Germinal center (tissue), 1 donor: ENCODE measurements around the gene COL13A1.

Experiments
- DNase-seq: peaks from one replicate; pipeline ENCODE4 v3.0.0; 2012; ENCODE audit warnings: mixed read lengths, low spot score

COL13A1 gene

GRCh38 chr10:69819716-69820506 is 18.2 kb downstream of the COL13A1 start:
- no peak for DNase-seq

DNA sequence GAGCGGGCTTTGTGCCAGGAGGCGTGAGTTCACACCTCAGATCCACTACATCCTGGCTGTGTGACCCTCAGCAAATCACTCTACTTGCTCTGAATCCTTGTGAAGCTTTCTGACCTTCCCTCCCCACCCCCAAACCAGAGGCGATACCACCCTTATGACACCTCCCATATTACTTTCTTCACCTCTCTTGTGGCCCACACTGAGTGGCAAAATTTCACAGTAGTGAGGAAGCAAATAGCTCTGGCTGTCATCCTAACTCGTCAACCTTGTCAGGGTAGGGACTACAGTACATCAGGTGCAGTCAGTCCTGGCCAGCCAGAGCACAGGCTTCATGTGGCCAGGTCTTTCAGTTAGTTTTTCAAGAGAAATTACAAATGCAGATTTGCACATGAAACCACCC is 19.1 kb downstream of the COL13A1 start:
- DNase-seq: no peak

DNA sequence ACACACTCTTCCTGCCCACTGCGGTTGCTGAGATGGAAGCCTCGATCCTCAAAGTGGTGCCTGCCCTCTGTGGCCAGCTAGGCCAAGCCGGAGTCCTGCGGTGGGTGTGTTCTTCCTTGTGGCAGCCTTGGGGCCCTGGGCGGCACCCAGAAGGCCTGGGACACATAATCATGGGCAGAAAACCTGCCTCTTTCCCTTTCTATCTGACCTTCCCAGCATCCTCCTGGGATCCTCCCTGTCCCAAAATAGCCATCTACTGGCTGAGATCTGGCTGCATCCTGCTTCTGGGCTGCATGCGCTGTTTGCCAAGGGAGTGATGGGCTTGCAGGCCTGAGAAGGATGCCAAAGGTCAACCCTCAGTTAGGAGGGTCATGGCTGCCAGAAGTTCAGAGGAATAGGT is 23.9 kb downstream of the COL13A1 start:
- no peak for DNase-seq

DNA sequence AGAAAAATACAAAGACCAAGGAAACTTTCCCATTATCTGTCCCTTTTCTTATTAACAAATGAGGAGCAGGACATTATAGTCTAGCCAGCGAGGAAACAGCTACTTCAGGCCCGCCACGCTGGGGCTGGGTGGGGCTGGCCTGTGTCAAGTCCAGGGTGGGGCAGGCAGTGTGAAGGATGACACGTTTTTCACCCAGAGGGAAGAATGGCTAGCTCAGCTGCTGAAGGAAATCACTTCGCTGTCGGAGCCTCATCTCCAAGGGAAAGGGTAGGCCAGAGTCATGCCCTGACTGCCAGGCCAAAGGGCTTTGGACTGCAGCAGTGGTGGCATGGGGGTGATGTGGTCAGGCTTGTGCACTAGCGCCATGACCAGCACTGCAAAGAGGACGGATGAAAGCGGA is 24.4 kb downstream of the COL13A1 start:
- no peak for DNase-seq

- no peak for DNase-seq
Measured at GRCh38 chr10:69826789-69827554, 25.3 kb downstream of the COL13A1 start.

DNA sequence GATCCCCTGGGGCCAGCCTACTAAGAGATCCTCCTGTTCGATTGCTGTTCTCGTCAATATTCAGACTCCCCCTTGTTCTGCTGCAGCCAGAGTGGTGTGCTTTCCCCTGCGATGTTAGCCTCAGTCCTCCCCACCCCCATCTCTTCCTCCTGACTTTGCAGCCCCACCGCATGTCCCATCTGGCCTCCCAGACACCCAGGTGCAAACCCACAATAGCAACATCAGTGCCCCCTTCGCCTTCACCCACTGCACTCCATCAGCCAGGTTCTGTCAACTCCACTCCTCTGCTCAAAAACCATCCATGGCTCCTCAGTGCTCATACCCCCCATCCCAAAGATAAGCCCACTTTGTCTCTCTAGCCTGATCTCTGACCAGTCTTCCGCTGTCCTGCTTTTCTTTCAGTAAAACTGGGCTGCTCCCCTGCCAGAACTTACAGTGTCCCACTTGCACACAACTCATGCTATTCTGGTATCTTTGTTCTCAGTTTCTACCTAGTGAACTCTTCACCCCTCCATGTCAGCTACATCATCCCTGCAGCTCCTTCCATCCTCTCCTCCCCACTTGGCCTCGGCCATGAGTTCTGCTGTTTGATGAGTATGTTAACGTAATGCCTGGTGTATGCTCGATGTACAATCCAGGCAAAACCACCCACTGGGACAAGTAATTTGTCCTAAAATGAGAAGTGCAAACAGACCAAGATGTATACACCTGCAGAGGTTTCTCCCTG is 26.6 kb downstream of the COL13A1 start:
- no peak for DNase-seq

- DNase-seq: no peak
Measured at GRCh38 chr10:69829775-69830174, 28.1 kb downstream of the COL13A1 start.

DNA sequence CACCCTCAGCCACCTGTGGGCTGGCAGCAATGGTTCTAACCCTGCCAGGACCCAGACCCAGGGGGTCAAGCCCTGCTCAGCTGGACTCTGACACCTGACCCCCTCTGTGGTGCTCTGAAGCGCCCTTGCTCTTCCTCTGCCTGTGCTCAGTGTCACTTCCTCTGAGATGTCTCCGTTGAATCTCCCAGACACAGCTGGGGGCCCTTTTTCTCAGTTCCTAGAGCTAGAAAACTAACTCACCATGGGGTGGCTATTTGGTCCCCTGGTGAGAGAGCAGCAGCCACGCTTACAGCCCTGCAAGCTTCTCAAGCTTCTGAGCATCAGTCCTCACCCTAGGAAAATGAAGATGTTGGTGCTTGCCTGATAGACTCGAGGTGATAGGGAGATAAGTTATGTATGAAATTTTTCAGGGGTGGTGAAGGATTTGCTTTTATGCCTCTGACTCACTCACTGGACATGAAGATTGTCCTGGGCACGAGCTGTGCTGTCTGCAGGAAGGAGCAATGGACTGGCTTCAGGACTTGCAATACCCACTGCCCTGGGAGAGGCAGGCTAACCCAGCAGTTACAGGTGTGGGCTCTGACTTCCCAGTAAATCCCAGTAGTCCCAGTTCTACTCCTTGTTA is 29.6 kb downstream of the COL13A1 start:
- no peak for DNase-seq

GRCh38 chr10:69835233-69835632 is 33.5 kb downstream of the COL13A1 start:
- DNase-seq: no peak

GRCh38 chr10:69835875-69836730 is 34.4 kb downstream of the COL13A1 start:
- DNase-seq: no peak

- DNase-seq: no peak
Measured at GRCh38 chr10:69836731-69837030, 35.0 kb downstream of the COL13A1 start.

- DNase-seq: no peak
Measured at GRCh38 chr10:69837261-69837660, 35.6 kb downstream of the COL13A1 start.

DNA sequence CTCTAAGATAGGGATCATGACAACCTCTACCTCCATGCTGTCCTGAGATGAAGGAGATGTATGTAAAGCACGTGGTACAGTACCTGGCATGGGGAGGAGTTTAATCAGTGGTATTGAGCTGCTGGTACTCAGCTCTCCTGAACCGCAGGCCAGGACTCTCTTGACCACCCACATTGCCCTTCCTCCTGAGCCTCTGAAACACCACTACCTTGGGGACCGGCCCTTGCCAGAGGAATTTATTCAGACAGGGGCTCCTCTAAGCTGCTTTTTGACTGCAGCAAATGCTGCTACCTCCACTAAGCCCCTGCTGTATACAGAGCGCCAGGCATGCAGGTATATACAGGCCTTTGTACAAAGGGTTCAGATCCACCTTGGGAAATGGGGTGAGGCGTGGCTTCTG is 36.7 kb downstream of the COL13A1 start:
- no peak for DNase-seq

DNA sequence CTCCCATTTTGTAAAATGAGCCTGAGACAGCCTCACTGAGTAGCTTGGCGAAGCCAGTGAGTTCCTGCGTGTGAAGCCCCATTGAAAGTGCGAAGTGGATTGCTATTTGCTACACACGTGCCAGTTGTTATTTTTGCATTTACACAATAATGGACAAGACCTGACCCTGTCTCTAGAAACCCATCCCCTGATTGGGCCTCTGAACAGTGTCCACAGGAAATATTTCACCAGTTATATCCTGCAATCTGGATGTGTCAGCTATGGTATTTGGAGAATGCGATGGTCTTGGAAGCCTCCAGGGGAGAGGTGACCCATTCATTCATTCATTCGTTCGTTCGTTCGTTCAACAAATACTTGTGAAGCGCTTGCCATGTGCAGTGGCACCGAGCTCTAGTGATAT is 37.1 kb downstream of the COL13A1 start:
- DNase-seq: no peak

GRCh38 chr10:69839696-69840345 is 38.1 kb downstream of the COL13A1 start:
- DNase-seq: no peak

DNA sequence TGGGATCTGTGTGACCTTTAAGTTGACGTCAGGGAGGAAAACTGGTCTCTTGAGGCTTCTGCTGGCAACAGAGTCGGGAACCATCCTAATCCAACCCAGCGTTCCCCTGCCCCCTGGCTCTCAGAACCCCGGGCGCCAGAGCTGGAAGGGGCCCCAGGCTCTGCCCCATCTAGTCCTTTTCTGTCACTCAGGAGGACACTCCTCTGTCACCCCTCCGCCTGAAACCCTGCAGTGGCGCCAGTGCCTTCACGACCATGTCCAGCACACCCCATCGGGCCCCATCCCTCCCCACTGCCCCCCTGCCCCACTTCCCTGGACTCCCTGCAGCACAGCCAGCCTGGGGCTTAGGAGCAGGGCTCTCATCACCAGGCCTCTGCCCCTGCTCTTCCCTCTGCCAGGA is 39.1 kb downstream of the COL13A1 start:
- no peak for DNase-seq

- DNase-seq: no peak
Measured at GRCh38 chr10:69842020-69842419, 40.3 kb downstream of the COL13A1 start.

GRCh38 chr10:69842882-69843281 is 41.2 kb downstream of the COL13A1 start:
- DNase-seq: no peak

- no peak for DNase-seq
Measured at GRCh38 chr10:69843923-69844322, 42.2 kb downstream of the COL13A1 start.

- no peak for DNase-seq
Measured at GRCh38 chr10:69844698-69845097, 43.0 kb downstream of the COL13A1 start.
